Left lung (tissue), 10 donors: Measurements from ENCODE around the gene ELAVL2. TPM values are rescaled to one million over a fixed set of nuclear protein-coding genes. Genes with fewer than 3 reads are reported as not detected.

Experiments used
- ATAC-seq: fragments of 200-7000 bp; cut with Tn5 transposase; one replicate; pipeline ENCODE4 v1.9.1; 2020; ENCODE audit warnings: moderate library complexity
- DNase-seq, 4 donors: peaks; one replicate each; pipeline ENCODE4 v3.0.0-alpha.2; 2013 to 2020
- H3K27ac ChIP-seq, 2 donors: fragments of 200-600 bp; sonication (generic) in 1 of 2; one replicate each; pipeline versions ENCODE4 v1.5.0 to v1.8.0; 2020 to 2021
- H3K27me3 ChIP-seq, 2 donors: fragments of 200-600 bp; sonication (generic) in 1 of 2; one replicate each; pipeline versions ENCODE4 v1.5.0 to v1.8.0; 2020 to 2021
- H3K36me3 ChIP-seq, 2 donors: fragments of 200-600 bp; sonication (generic) in 1 of 2; one replicate each; pipeline versions ENCODE4 v1.5.0 to v1.8.0; 2020 to 2021
- H3K4me1 ChIP-seq, 2 donors: fragments of 200-600 bp; one replicate each; pipeline ENCODE4 v1.8.0; 2021
- H3K4me3 ChIP-seq, 2 donors: fragments of 200-600 bp; sonication (generic) in 1 of 2; one replicate each; pipeline versions ENCODE4 v1.5.0 to v1.8.0; 2020 to 2021; ENCODE audit warnings: mild to moderate bottlenecking in 1 of 2
- H3K9me3 ChIP-seq, 2 donors: fragments of 200-600 bp; sonication (generic) in 1 of 2; one replicate each; pipeline versions ENCODE4 v1.5.0 to v1.8.0; 2020 to 2021
- CTCF ChIP-seq, 2 donors: fragments of 200-600 bp; sonication (generic) in 1 of 2; IDR thresholded peaks; one replicate each; pipeline versions ENCODE4 v1.5.0 to v1.8.0; 2021; ENCODE audit warnings: antibody characterized with exemption in 2 of 2
- intact Hi-C, 2 donors: fragments of 100-400 bp; cut with DNase I; formaldehyde crosslinking; loops; one replicate each; pipeline versions ENCODE4 v1.11.2 to v1.14.2; 2022
- polyA plus RNA-seq, 6 donors: library from polyadenylated mRNA; unstranded; fragments of 120-200 nt; gene quantifications; one replicate each; pipeline ENCODE4 v1.2.1, GENCODE V29; 2013; ENCODE audit not compliant: insufficient read length in 6 of 6
- total RNA-seq, 2 donors: library from RNA; stranded (reverse); fragmentation: NEBNext Ultra II Directional; extraction: Animal tissue kit (Norgen Biotek cat#: 25700); gene quantifications; one replicate each; pipeline ENCODE4 v1.2.1, GENCODE V29; 2021
- donor health status: DM: no; HTN: yes; CAD: no.
- donor health status: DM: no; HTN: no; CAD: no.

Gene ELAVL2
- total and polyA plus RNA-seq, 8 donors: 0.35 to 4.5 (median 2.3) TPM; not detected in 1

- H3K27ac ChIP-seq: no peak overlapping the region
- H3K27me3 ChIP-seq: no peaks in the 10 kb centered on the region
- no peak overlapping the region for H3K4me3 ChIP-seq
- H3K36me3 ChIP-seq: no peaks in the 10 kb centered on the region
- no peak for DNase-seq
- intact Hi-C loops: no loop called here
- TF ChIP-seq CTCF (IDR thresholded peaks at IDR 0.05): no peak
- no peaks in the 10 kb centered on the region for H3K4me1 ChIP-seq
- no peaks in the 10 kb centered on the region for H3K9me3 ChIP-seq
- ATAC-seq: no peak
These were observed 78.7 kb downstream of the ELAVL2 start for GRCh38 chr9:23747088-23748075.

GRCh38 chr9:23746317-23746716, 79.7 kb downstream of the ELAVL2 start:
- no peak for DNase-seq
- Histone ChIP-seq H3K9me3 (no peaks in the 10 kb centered on the region), H3K27me3 (no peaks in the 10 kb centered on the region), H3K4me1 (no peaks in the 10 kb centered on the region), H3K4me3 (no peak overlapping the region), H3K36me3 (no peaks in the 10 kb centered on the region), H3K27ac (no peak overlapping the region)
- TF ChIP-seq CTCF (IDR thresholded peaks at IDR 0.05): no peak
- intact Hi-C loops: no loop called here
- no peak for ATAC-seq

GRCh38 chr9:23743036-23743435, 83.0 kb downstream of the ELAVL2 start:
- Histone ChIP-seq H3K36me3 (no peaks in the 10 kb centered on the region), H3K27ac (no peak overlapping the region), H3K4me1 (no peaks in the 10 kb centered on the region), H3K4me3 (no peak overlapping the region), H3K27me3 (no peaks in the 10 kb centered on the region), H3K9me3 (no peaks in the 10 kb centered on the region)
- intact Hi-C loops: no loop called here
- ATAC-seq (no peak), DNase-seq (no peak)
- TF ChIP-seq CTCF (IDR thresholded peaks at IDR 0.05): no peak

- no peaks in the 10 kb centered on the region for H3K9me3 ChIP-seq
- H3K4me1 ChIP-seq: no peaks in the 10 kb centered on the region
- intact Hi-C loops: no loop called here
- no peak overlapping the region for H3K4me3 ChIP-seq
- no peaks in the 10 kb centered on the region for H3K27me3 ChIP-seq
- no peak for TF ChIP-seq CTCF (IDR thresholded peaks at IDR 0.05)
- no peak overlapping the region for H3K27ac ChIP-seq
- H3K36me3 ChIP-seq: no peaks in the 10 kb centered on the region
- no peak for DNase-seq
- ATAC-seq: no peak
These were observed 84.7 kb downstream of the ELAVL2 start for GRCh38 chr9:23741351-23741750.

- no peaks in the 10 kb centered on the region for H3K36me3 ChIP-seq
- H3K27me3 ChIP-seq: no peaks in the 10 kb centered on the region
- H3K27ac ChIP-seq: no peak overlapping the region
- ATAC-seq: no peak
- TF ChIP-seq CTCF (IDR thresholded peaks at IDR 0.05): no peak
- H3K4me3 ChIP-seq: no peak overlapping the region
- no peaks in the 10 kb centered on the region for H3K9me3 ChIP-seq
- intact Hi-C loops: no loop called here
- no peak for DNase-seq
- H3K4me1 ChIP-seq: no peaks in the 10 kb centered on the region
These were observed 85.5 kb downstream of the ELAVL2 start for GRCh38 chr9:23740531-23740930.
